ENCODE data around the gene PCNX3. TPM values are rescaled to one million over a fixed set of nuclear protein-coding genes. Genes with fewer than 3 reads are reported as not detected.

PCNX3 gene
- total RNA-seq, 2 donors from 2014 or later = 65.1 to 96.9 TPM

DNA sequence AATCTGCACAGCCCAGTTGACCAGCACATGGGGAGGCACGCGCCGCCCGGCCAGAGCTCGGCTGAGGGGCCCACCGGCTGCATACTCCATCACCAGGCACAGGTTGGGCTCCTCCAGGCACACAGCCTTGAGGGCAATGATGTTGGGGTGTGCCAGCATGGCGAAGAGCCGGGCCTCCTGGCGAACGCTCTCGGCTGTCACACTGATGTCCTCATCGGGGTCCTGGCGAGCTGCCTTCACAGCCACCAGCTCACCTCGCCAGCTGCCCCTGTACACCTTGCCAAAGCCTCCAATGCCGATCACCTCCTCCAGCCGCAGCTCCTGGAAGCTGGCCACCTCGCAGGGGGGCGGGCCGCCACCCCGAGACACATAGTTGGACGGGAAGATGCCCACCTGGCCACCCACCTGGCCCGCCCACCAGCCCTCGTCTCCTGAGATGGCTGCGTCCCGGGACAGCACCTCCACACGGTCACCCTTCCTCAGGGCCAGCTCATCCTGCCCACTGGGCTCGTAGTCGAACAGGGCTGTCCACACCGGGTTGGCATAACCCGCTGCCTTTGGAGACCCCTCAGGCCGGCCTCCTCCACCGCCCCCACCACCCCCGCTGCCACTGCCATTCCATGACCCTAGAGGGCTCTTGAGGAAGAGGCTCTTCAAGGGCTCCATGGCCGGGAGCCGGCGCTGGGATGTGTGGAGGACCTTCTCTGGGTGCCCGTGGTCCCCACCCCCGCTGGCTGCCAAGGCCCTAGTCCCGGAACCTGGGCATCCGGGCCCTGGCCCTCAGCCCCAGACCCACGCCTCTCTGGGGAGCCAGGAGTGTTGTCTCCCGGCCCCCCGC is 2.3 kb upstream of the PCNX3 start:
- Mint-ChIP-seq H3K27ac (peak overlapping the region; percentile 75 to 92), H3K4me3 (peak overlapping the region; percentile 91), H3K9me3 (no peaks in the 10 kb centered on the region), H3K4me1 (ENCODE audit: low read depth in 2 of 2) (peaks cover 39 to 44% of the 10 kb centered on the region in 2 donors), H3K27me3 (no peaks in the 10 kb centered on the region), H3K36me3 (peaks cover 10% of the 10 kb centered on the region)
- no peak for DNase-seq (ENCODE audit: low spot score)
- ATAC-seq = no peak

- Mint-ChIP-seq H3K4me1 (ENCODE audit: low read depth in 2 of 2) (peaks cover 22 to 31% of the 10 kb centered on the region in 2 donors), H3K27me3 (no peaks in the 10 kb centered on the region), H3K9me3 (no peaks in the 10 kb centered on the region), H3K27ac (peak overlapping the region; percentile 75 to 92), H3K4me3 (peak overlapping the region; percentile 98), H3K36me3 (peaks cover 10% of the 10 kb centered on the region)
- ATAC-seq (peak; percentile 15 to 17), DNase-seq (ENCODE audit: low spot score) (peak; percentile 81)
Observed at GRCh38 chr11:65615950-65616574, 486 bp downstream of the PCNX3 start.

GRCh38 chr11:65616575-65617001 is 1.0 kb downstream of the PCNX3 start:
- no peak for DNase-seq (ENCODE audit: low spot score)
- peak overlapping the region; percentile 75 to 84 for H3K27ac Mint-ChIP-seq
- peak overlapping the region; percentile 98 for H3K4me3 Mint-ChIP-seq
- H3K27me3 Mint-ChIP-seq = no peaks in the 10 kb centered on the region
- H3K4me1 Mint-ChIP-seq (ENCODE audit: low read depth in 2 of 2) = peaks cover 22 to 33% of the 10 kb centered on the region in 2 donors
- H3K9me3 Mint-ChIP-seq = no peaks in the 10 kb centered on the region
- ATAC-seq = no peak
- H3K36me3 Mint-ChIP-seq = peaks cover 10% of the 10 kb centered on the region

- Mint-ChIP-seq H3K27ac (peak overlapping the region; percentile 75 to 84), H3K36me3 (peaks cover 8% of the 10 kb centered on the region), H3K4me1 (ENCODE audit: low read depth in 2 of 2) (peaks cover 16 to 31% of the 10 kb centered on the region in 2 donors)
Observed at GRCh38 chr11:65617136-65617850, 1.7 kb downstream of the PCNX3 start.

GRCh38 chr11:65617990-65618751 is 2.6 kb downstream of the PCNX3 start:
- no peaks in the 10 kb centered on the region for H3K27me3 Mint-ChIP-seq
- no peak overlapping the region for H3K4me3 Mint-ChIP-seq
- DNase-seq (ENCODE audit: low spot score) (no peak), ATAC-seq (no peak)
- peaks cover 6% of the 10 kb centered on the region for H3K36me3 Mint-ChIP-seq
- no peaks in the 10 kb centered on the region for H3K9me3 Mint-ChIP-seq
- H3K4me1 Mint-ChIP-seq (ENCODE audit: low read depth in 2 of 2) = peaks cover 13 to 27% of the 10 kb centered on the region in 2 donors
- H3K27ac Mint-ChIP-seq = no peak overlapping the region

More at GRCh38 chr11:65617136-65617850, 1.7 kb downstream of the PCNX3 start:
- DNase-seq (ENCODE audit: low spot score) = no peak
- Mint-ChIP-seq H3K27me3 (no peaks in the 10 kb centered on the region), H3K4me3 (peak overlapping the region; percentile 98), H3K9me3 (no peaks in the 10 kb centered on the region)
- ATAC-seq = no peak

- H3K4me3 Mint-ChIP-seq = no peak overlapping the region
- no peaks in the 10 kb centered on the region for H3K27me3 Mint-ChIP-seq
- no peaks in the 10 kb centered on the region for H3K9me3 Mint-ChIP-seq
- no peak overlapping the region for H3K27ac Mint-ChIP-seq
- peaks cover 6% of the 10 kb centered on the region for H3K36me3 Mint-ChIP-seq
- H3K4me1 Mint-ChIP-seq (ENCODE audit: low read depth in 2 of 2) = peaks cover 13 to 25% of the 10 kb centered on the region in 2 donors
- DNase-seq (ENCODE audit: low spot score) = no peak
- no peak for ATAC-seq
Observed at GRCh38 chr11:65618763-65619162, 3.2 kb downstream of the PCNX3 start.

- ATAC-seq (no peak), DNase-seq (ENCODE audit: low spot score) (no peak)
- peaks cover 6% of the 10 kb centered on the region for H3K36me3 Mint-ChIP-seq
- peaks cover 13 to 21% of the 10 kb centered on the region in 2 donors for H3K4me1 Mint-ChIP-seq (ENCODE audit: low read depth in 2 of 2)
- no peaks in the 10 kb centered on the region for H3K9me3 Mint-ChIP-seq
- no peak overlapping the region for H3K27ac Mint-ChIP-seq
- no peak overlapping the region for H3K4me3 Mint-ChIP-seq
- no peaks in the 10 kb centered on the region for H3K27me3 Mint-ChIP-seq
Observed at GRCh38 chr11:65619281-65619928, 3.8 kb downstream of the PCNX3 start.

GRCh38 chr11:65620666-65621065 is 5.1 kb downstream of the PCNX3 start:
- no peak overlapping the region for H3K27ac Mint-ChIP-seq

GRCh38 chr11:65621460-65621859 is 5.9 kb downstream of the PCNX3 start:
- Mint-ChIP-seq H3K36me3 (peaks cover 4% of the 10 kb centered on the region), H3K9me3 (no peaks in the 10 kb centered on the region), H3K27me3 (no peaks in the 10 kb centered on the region), H3K4me3 (no peak overlapping the region), H3K27ac (no peak overlapping the region), H3K4me1 (ENCODE audit: low read depth in 2 of 2) (peaks cover 9 to 27% of the 10 kb centered on the region in 2 donors)
- DNase-seq (ENCODE audit: low spot score) = no peak
- no peak for ATAC-seq

More at GRCh38 chr11:65620666-65621065, 5.1 kb downstream of the PCNX3 start:
- H3K36me3 Mint-ChIP-seq = peaks cover 6% of the 10 kb centered on the region
- ATAC-seq = no peak
- H3K27me3 Mint-ChIP-seq = no peaks in the 10 kb centered on the region
- no peak for DNase-seq (ENCODE audit: low spot score)
- H3K4me1 Mint-ChIP-seq (ENCODE audit: low read depth in 2 of 2) = peaks cover 13 to 25% of the 10 kb centered on the region in 2 donors
- no peaks in the 10 kb centered on the region for H3K9me3 Mint-ChIP-seq
- H3K4me3 Mint-ChIP-seq = no peak overlapping the region

DNA sequence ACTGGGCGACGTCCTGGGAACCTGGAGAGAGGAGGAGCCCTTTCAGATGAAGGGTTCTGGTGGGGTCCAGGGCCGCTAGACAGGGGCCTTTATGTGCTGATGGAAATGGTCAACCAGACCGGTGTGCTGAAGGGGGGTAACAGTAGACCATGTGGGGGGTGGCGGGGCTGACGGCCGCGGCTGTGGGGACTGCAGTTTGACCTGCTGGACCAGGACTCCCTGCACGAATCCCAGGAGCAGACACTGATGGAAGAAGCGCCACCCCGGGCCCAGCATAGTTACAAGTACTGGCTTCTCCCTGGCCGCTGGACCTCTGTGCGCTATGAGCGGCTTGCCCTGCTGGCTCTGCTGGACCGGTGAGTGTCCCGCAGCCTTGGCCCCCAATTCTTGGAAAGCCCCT is 6.4 kb downstream of the PCNX3 start:
- no peaks in the 10 kb centered on the region for H3K36me3 Mint-ChIP-seq
- DNase-seq (ENCODE audit: low spot score) = no peak
- no peak overlapping the region for H3K27ac Mint-ChIP-seq

DNA sequence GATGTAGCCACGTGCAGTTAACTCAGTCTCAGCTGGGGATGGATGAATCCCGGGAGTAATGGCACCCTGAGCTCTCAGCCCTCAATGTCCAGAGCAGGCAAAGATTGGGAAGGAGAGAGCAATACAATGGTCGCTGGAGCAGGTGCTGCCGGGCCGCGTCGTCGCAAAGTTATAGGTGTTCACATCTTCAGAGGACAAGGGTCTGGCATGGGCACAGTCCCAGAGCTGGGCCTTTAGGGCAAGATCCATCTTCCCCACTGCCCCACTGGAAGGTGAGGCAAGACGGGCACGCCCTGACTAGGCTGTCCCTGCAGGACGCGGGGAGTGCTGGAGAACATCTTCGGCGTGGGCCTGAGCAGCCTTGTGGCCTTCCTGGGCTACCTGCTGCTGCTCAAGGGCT is 7.6 kb downstream of the PCNX3 start:
- Mint-ChIP-seq H3K27ac (no peak overlapping the region), H3K4me1 (ENCODE audit: low read depth in 2 of 2) (peaks cover 0 to 22% of the 10 kb centered on the region in 2 donors), H3K36me3 (no peaks in the 10 kb centered on the region), H3K4me3 (no peak overlapping the region), H3K9me3 (no peaks in the 10 kb centered on the region), H3K27me3 (no peaks in the 10 kb centered on the region)
- ATAC-seq = no peak
- DNase-seq (ENCODE audit: low spot score) = no peak

More for the DNA sequence above, 6.4 kb downstream of the PCNX3 start:
- no peak for ATAC-seq
- Mint-ChIP-seq H3K9me3 (no peaks in the 10 kb centered on the region), H3K27me3 (no peaks in the 10 kb centered on the region), H3K4me1 (ENCODE audit: low read depth in 2 of 2) (peaks cover 3 to 22% of the 10 kb centered on the region in 2 donors), H3K4me3 (no peak overlapping the region)

DNA sequence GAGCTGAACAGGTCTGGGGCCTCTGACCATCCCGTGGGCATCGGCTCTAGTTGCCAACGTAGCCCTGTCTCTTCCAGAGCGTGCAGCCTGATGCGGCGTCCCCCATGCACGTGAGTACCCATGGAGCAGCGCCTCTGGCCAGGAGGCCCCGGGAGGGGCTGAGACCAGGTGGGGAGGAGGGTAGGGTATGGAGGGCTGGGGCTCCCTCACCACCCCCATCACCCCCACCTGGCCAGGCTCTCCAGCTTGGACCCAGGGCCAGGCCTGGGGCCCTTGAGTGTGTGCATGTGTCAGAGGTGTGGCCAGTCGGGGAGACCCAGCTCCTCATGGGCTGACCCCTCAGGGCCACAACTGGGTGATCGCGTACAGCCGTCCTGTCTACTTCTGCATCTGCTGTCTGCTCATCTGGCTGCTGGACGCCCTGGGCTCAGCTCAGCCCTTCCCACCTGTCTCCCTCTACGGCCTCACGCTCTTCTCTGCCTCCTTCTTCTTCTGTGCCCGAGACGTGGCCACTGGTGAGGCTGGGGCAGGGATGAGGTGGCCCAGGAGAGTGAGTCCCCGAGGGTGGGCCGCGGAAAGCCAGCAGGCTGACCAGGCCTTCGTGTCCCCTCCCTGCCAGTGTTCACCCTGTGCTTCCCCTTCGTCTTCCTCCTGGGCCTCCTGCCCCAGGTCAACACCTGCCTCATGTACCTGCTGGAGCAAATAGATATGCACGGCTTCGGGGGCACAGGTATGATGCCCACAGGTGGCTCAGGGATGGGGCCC is 8.5 kb downstream of the PCNX3 start:
- no peak for DNase-seq (ENCODE audit: low spot score)
- no peaks in the 10 kb centered on the region for H3K9me3 Mint-ChIP-seq
- H3K36me3 Mint-ChIP-seq = no peaks in the 10 kb centered on the region
- H3K4me3 Mint-ChIP-seq = no peak overlapping the region
- no peaks in the 10 kb centered on the region for H3K27me3 Mint-ChIP-seq
- no peak for ATAC-seq
- H3K27ac Mint-ChIP-seq = no peak overlapping the region
- peaks cover 0 to 22% of the 10 kb centered on the region in 2 donors for H3K4me1 Mint-ChIP-seq (ENCODE audit: low read depth in 2 of 2)
